22Rv1 (cell line): ENCODE data around the gene ARL5C.

Experiments
- CTCF ChIP-seq: fragments of 450-650 bp; IDR thresholded peaks from 2 replicates; pipeline ENCODE4 v1.5.1; 2017; ENCODE audit warnings: mild to moderate bottlenecking
- ZFX ChIP-seq: fragments of 450-650 bp; IDR thresholded peaks from 2 replicates; pipeline ENCODE4 v1.6.1; 2017; ENCODE audit warnings: antibody characterized with exemption, borderline replicate concordance

GRCh38 chr17:39150795-39151149 is 15.2 kb downstream of the ARL5C start:
- no peak for TF ChIP-seq CTCF
- TF ChIP-seq ZFX: no peak
